GM18520 (cell line): ENCODE data around the gene MUC6.
"Not testable (repeated sequence)": the region's sequence is repeated elsewhere in the genome, so short reads cannot be mapped to it uniquely, and the experiment has no call there.

Experiments
- ATAC-seq: cut with Tn5 transposase; IDR thresholded peaks from one replicate; pipeline ENCODE4 v1.9.1; 2021; ENCODE audit not compliant: unreplicated experiment

The MUC6 gene

DNA sequence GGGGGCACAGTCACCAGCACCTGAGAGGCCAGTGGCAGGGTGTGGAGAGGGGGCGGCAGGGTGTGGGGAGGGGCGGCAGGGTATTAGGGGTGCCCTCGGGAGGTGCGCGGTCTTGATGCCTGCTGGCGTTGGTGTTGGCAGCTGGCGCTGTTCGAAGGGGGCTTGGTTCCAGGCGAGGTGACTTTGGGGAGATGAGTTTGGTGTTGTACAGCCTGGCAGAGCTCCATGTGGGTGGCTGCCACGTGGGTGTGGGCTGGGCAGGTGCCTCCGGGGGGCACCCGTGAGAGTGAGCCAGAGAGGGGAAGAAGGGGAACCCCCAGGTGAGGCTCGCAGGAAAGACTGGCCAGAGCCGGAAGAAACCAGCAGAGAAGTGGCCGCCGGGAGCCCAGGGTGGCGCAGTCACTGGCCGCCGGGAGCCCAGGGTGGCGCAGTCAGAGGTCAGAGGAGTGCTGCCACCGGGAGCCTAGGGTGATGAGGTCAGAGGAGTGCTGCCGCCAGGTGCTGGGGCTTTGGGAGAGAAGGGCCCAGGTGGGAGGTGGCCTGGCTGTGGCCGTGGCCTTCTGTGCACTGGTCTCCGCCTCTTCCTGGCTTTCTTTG, 44.7 kb downstream of the MUC6 start:
- ATAC-seq, result no peak

DNA sequence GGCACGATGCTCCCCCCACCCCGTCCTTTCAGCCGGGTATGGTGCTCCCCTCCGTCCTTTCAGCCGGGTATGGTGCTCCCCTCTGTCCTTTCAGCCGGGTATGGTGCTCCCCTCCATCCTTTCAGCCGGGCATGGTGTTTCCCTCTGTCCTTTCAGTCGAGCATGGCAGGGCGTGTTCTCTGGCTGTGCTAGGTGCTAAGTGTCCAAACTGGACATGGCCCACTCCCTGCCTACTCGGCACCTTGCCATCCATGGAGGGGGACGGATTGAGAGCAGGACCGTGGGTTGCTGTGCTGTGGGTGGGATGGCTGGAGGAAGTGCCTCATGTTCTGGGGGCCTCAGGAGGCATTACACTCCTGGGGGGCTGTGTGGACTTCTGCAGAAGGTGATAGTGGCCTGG, 45.5 kb downstream of the MUC6 start:
- no peak for ATAC-seq

DNA sequence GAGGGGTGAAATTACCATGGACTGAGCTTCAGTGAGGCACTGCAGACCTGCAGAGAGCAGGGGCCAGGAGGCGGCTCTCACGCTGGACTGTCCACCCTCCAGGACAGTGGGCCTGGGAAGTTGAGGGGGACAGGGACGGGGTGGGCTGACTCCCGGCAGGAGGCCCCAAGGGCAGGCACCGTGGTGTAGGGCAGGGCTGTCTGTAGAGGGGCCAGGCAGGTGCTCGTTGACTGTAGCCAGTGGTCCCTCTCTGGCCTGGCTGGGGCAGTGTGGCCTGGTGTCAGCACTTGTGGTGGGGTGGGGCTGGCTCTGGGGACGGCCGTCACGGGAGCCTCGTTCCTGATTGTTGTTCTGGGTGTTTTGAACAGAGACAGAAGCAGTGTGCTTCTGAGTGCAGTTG, 46.4 kb downstream of the MUC6 start:
- ATAC-seq, result no peak

DNA sequence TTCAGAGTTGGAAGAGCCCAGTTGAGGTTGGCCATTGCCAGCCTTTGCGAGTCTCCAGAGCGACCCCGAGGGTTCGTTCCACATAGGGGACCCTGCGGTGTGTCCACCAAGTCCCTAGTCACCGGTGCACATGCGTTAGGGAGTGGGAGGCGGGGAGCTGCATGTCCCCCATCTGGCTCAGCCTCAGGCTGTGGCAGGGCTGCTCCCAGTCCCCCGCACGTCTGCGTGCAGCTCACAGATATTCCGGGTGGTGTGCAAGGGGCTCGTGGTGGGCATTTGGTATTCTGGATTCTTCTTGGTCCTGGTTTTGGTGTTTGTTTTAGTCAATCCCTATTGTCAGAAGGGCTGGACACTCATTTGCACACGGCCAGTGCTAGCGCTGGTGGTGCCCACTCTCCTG, 48.8 kb downstream of the MUC6 start:
- no peak for ATAC-seq

DNA sequence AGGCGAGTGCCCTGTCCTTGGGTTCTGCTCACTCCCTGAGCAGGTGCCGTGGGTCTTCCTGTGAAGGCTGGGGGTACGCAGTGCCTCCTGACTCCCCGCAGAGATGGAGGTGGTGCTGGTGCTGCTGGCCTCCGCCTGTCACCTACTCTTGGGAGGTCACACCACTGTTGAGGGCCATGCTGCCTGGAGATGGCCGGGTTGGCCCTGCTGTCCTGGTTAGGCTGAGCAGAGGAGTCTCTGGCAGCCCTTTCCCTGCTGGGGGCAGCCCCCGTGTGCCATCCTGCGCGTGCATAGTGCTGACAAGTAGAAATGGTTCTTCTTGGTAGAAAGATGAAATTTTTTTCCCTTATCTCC, 49.6 kb downstream of the MUC6 start:
- no peak for ATAC-seq

DNA sequence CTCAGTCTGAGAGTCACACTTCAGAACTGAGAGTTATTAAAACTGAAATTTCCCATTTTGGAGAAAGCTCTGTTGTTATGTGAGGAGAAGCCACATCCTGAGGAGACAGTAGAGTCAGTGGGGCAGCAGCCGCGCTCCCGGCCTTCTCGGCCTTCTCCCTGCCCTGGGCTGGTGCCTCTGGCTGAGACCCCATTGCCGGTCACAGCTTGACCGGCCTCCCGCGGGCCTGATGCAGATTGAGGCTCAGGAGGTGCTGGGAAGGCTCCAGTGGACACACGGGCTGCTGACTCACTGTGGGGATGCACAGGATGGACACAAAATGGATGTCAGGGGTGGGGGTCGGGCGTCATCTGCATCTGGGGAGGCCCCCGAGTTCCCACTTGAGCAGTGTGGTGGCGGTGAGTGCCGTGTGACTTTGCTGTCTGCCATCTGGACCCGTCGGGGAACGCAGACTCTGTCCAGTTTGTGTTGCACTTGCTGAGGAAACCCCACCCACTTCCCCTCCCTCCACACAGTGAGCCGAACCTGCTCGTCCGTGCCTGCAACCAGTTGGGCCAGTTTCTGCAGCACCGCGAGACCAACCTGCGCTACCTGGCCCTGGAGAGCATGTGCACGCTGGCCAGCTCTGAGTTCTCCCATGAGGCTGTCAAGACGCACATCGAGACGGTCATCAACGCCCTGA, 50.1 kb downstream of the MUC6 start:
- ATAC-seq, result no peak

DNA sequence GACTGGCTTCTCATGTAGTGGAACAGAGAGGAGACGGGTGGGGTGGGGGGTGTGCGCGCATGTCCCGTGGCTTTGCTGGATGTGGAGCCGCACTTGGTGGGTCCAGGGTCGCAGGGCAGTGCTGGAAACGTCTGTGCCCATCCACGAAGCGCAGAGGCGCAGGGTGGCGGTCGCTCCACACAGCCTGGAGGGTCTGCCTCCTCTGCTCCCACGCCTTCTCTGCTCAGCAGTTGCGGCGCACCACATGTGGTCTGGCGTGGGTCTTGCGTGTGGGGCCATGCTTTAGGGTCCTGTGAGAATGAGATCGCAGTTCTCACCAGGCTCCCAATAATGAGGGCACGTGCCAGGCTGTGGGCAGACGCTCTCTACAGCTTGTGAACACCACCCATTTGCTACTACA, 50.7 kb downstream of the MUC6 start:
- ATAC-seq, result no peak

DNA sequence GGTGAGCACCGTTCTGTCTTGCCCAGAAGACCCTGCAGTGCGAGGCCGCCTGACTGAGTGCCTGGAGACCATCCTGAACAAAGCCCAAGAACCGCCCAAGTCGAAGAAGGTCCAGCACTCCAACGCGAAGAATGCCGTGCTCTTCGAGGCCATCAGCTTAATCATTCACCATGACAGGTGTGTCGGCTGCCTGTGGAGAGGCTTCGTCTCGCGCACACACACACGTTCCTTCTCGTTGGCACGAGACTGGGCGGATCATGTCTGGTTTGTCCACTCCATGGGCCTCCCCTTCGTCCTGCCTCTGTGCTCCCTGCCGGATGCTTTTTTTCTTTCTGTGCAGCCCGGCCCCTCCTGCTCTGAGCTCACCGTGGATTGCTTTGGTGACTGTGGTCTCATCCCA, 51.1 kb downstream of the MUC6 start:
- ATAC-seq, result no peak

DNA sequence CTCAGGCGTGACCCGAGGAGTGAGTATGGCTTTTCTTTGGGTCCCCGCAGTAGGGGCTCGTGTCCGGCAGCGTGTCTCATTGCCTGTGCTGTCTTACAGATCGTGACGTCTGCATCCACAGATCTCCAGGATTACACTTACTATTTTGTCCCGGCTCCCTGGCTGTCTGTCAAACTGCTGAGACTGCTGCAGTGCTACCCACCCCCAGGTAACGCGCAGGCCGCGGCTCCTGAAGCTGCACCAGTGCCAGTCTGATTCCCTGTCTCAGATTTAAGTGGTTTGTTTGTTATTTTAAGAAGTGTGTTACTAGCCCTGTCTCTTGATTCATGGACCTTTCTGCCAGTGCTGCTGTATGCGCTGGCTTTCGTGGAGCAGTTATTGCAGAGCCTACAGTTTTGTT, 52.0 kb downstream of the MUC6 start:
- ATAC-seq, result no peak

DNA sequence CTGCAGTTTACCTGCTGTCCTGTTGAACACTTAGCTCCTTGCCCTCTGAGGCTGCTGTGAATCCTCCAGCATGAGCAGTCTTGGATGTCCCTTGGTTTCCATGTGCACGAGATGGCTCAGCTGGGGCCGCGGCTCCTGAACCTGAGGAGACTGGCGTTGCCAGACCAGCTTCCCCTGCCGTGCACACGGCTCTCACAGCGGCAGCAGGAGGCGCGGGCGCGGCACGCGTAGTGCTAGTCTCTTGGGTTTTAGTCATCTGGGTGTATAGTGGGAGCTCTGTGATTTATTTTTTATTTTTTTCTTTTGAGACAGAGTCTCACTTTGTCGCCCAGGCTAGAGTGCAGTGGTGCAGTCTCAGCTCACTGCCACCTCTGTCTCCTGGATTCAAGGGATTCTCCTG, 54.8 kb downstream of the MUC6 start:
- ATAC-seq, result no peak

DNA sequence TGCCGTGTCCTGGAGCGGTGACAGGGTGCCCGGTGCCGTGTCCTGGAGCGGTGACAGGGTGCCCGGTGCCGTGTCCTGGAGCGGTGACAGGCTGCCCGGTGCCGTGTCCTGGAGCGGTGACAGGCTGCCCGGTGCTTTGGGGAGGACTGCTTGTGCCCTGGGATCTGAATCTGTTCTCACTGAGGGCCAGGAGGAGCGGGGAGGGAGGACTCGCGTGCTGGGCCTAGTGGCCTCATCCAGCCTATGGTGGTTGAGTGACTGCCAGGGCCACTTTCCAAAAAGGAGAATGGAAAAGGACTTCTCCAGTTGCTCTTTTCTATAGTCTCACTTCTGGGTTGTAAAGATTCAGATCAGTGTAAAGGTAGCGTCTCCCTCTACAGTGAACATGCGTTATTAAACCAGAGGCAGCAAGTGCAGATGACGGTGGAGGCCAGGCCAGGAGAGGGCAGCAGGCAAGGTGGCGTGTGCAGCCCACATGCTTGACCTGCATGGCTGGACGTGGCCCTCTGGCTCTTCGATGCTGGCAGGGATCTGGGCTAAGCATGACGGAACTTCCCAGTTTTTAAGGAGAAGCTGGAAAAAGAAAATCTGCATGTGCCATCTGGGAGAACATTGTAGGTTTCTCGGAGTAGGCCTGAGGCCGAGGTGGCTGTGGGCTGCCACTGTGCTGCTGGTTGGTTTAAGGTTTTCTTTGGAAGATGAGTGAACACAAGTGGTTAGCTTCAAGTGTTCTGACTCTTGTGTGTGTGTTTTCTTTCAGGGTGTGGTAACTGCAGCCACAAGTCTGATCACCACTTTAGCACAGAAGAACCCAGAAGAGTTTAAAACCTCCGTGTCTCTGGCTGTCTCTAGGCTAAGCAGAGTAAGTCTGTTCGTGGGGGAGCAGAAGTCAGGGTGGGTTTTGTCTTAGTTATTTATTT, 55.8 kb downstream of the MUC6 start:
- ATAC-seq, result no peak

DNA sequence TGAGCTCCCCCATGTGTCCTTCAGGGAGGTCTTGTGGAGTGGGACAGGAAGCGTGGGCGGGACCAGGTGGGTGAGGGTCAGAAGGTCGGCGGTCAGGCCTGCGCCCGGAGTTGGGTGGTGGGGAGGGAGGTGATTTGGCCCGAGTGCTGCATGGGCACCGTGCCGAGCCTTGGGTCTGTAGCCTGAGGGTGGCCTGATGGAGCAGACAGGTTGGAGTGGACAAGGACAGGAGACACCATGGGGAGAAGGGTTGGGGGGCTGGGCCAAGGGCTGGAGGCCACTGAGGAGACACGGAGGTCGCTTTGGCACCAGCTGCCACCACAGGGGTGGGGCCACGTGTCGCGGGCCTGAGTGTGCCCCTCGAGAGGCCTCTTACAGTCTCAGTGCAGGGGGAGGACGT, 57.7 kb downstream of the MUC6 start:
- no peak for ATAC-seq

DNA sequence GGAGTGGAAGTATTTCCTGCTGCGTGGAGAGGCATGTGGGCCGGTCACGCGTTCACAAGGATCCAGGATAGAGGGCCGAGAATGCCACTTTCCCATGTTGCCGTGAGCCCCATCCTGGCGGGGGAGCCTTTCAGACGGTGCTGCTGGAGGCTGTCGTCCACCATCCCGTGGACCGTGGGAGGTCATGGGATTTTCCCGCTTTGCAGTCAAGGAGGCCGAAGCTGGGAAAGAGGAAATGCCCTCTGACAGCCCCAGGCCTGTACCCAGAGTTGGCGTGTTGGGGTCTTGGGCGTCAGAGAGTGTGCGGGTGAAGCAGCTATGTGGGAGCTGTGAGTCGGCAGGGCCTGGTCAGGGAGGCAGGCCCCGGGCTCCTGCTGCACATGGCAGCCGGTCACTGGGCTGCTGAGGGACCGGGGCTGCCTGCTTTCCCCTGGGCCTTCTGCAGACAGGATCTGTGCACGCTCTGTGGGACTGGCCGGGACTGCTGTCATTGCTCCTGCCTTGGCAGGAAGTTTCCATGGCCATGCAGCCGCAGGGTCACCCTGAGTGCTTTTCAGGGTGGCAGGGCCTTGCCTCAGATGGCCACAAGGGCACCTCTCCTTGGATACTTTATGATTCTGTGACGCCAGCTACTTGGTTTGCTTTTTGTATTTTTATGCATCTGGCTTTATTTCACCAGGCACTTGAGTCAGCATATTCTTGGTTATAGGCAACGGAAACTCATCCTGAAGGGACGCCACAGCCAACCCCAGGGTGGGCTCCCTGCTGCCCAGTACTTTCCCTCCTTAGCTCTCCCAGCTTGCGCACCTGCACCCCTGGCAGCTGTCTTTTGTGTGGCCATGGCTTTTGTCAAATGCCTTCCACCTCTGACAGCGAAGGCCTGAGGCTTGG, 58.4 kb downstream of the MUC6 start:
- ATAC-seq, result no peak

DNA sequence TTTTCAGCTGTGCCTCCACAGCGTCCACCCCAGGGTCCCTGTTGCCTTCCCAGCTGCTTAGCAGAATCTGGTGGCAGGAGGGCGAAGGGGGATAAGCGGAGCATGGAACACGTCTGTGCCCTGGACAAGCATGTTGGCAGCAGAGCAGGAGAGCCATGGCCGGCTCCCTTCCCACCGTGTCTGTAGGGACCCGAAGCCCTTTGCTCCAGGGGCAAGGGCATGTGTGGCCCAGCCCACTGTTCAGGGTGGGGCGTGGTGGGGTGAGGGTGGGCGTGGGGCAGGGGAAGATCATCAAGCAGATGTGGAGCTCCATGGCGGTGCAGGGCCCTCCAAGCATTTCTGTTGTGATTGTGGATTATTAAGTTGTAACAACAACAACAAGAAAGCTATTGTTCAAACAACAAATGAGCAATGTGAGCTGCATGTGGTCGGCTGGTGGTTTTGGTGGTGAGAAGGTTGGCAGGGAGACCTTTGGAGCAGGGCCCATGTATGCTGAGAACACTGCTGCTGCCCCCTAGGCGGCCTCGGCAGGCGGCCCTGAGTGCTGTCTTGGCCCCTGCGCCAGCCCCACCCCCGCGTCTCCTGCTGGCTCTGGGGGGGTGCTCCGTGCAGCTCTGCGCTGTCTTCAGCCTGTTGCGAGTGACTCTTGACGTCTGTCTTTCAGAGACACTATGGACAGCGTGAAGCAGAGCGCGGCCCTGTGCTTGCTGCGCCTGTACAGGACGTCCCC, 59.9 kb downstream of the MUC6 start:
- no peak for ATAC-seq

DNA sequence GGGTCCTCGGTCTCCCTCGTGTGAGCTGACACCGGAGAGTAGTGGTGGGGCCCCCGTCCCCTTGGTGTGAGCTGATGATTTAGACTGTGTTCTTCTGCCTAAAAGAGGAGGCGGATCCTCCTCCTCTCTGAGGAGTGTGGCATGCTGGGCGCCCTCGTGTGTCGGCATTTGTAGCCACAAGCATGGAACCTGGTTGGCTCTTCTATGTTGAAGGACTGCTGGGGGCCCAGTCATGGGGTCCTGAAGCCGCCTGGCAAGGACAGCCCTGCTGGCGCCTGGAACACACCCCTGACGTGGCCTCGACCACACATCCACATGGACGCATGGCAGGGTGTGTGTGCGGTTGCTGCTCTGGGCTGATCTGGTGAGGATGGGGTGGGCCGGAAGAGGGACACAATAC, 60.7 kb downstream of the MUC6 start:
- no peak for ATAC-seq

DNA sequence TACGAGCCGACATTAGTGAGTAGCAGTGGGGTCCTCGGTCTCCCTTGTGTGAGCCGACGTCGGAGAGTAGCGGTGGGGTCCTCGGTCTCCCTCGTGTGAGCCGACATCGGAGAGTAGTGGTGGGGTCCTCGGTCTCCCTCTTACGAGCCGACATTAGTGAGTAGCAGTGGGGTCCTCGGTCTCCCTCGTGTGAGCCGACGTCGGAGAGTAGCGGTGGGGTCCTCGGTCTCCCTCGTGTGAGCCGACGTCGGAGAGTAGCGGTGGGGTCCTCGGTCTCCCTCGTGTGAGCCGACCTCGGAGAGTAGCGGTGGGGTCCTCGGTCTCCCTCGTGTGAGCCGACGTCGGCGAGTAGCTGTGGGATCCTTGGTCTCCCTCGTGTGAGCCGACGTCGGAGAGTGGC, 61.1 kb downstream of the MUC6 start:
- not testable (repeated sequence) for ATAC-seq

DNA sequence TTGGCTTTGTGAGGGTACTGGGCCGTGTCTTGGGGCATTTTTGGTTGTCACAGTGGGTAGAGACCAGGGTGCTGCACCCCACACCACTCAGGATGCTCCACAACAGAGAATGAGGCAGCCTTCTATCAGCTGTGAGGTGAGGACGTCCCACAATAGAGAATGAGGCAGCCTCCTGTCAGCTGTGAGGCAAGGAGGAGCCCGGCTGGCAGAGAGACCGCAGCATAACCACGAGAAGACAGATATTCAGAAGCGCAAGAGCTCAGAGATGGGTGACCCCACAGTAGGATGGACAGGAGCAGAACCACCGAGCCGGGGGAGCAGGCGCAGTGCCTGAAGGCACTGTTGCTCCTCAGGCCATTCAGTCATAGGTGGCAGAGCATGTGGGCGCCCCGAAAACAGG, 63.3 kb downstream of the MUC6 start:
- ATAC-seq, result no peak

DNA sequence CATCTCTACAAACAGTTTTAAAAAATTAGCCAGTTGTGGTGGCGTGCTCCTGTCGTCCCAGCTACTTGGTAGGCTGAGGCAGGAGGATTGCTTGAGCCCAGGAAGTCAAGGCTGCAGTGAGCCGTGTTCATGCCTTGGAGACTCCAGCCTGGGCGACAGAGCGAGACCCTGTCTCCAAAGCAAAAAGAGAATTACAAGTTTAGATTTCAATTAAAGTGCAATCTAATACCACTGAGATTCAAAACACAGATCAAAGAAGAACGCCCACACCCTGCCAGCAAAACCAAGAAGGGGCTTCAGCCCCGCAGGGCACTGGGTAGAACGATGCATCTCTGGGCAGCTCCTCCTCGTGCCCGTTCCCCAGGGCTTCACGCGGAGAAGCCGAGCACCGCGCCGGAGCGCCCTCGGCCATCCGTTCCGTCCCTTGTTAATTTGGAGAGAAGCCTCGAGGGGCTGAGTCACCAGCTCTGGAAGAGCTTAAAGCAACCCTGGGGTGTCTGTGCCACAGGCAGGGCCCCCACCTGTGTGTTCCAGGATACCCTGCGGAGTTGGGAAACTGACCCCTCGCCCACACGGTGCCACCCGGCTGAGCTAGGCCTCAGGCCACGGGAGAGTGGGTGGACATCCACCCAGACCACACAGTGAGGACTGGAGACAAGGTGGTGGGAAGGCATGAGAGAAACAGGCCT, 63.9 kb downstream of the MUC6 start:
- ATAC-seq, result no peak

DNA sequence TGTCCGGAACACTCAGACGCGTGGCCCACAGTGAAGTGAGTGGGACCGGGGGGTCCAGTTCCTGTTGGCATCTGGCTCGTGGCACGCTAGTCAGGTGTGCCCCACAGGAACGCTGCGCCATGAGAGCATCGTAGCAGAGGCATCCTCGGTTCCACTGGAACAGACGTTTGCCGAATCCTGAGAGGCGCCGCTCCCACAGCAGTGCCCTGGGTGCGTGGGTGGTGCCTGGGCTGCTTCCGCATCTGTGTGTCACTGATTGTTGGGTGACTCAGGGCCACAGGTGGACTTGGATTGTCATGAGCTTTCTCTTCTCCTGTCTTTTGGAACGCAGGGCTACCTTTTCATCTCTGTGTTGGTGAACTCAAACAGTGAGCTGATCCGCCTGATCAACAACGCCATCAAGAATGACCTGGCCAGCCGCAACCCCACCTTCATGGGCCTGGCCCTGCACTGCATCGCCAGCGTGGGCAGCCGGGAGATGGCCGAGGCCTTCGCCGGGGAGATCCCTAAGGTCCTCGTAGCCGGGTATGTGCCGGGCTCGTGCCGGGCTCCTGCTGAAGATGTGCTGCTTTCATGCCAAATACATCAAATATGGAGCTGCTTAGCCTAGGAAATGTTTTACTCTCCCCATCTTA, 64.7 kb downstream of the MUC6 start:
- no peak for ATAC-seq
